GM19023 (cell line): ENCODE results near the gene ETNK2.

Experiments used
- ATAC-seq: cut with Tn5 transposase; IDR thresholded peaks from one replicate; pipeline ENCODE4 v1.9.1; 2021; ENCODE audit warnings: mild to moderate bottlenecking, moderate library complexity; ENCODE audit not compliant: unreplicated experiment

ETNK2 gene

GRCh38 chr1:204149107-204149506, 2.7 kb downstream of the ETNK2 start:
- ATAC-seq: no peak

GRCh38 chr1:204147406-204148383, 4.1 kb downstream of the ETNK2 start:
- no peak for ATAC-seq

GRCh38 chr1:204146965-204147364, 4.9 kb downstream of the ETNK2 start:
- no peak for ATAC-seq

GRCh38 chr1:204146309-204146708, 5.5 kb downstream of the ETNK2 start:
- no peak for ATAC-seq

GRCh38 chr1:204145033-204145504, 6.8 kb downstream of the ETNK2 start:
- no peak for ATAC-seq

- ATAC-seq: no peak
Observed at GRCh38 chr1:204143276-204144041, 8.4 kb downstream of the ETNK2 start.

GRCh38 chr1:204142032-204142974, 9.5 kb downstream of the ETNK2 start:
- no peak for ATAC-seq

GRCh38 chr1:204141131-204141530, 10.7 kb downstream of the ETNK2 start:
- ATAC-seq: no peak

- no peak for ATAC-seq
Observed at GRCh38 chr1:204139952-204140351, 11.9 kb downstream of the ETNK2 start.

GRCh38 chr1:204139088-204139487, 12.8 kb downstream of the ETNK2 start:
- no peak for ATAC-seq

GRCh38 chr1:204136814-204137213, 15.0 kb downstream of the ETNK2 start:
- no peak for ATAC-seq

GRCh38 chr1:204134103-204134502, 17.7 kb downstream of the ETNK2 start:
- no peak for ATAC-seq

GRCh38 chr1:204132718-204133117, 19.1 kb downstream of the ETNK2 start:
- no peak for ATAC-seq

GRCh38 chr1:204131978-204132377, 19.9 kb downstream of the ETNK2 start:
- no peak for ATAC-seq

- ATAC-seq: no peak
Observed at GRCh38 chr1:204130981-204131892, 20.6 kb downstream of the ETNK2 start.

GRCh38 chr1:204130178-204130577, 21.7 kb downstream of the ETNK2 start:
- ATAC-seq: no peak

GRCh38 chr1:204128964-204129896, 22.6 kb downstream of the ETNK2 start:
- ATAC-seq: no peak

- no peak for ATAC-seq
Observed at GRCh38 chr1:204128464-204128963, 23.3 kb downstream of the ETNK2 start.
